ENCODE results near the gene ING5.
"Not testable (repeated sequence)": the region's sequence is repeated elsewhere in the genome, so short reads cannot be mapped to it uniquely, and the experiment has no call there.

ING5 gene

GRCh38 chr2:241739651-241740050 is 37.8 kb downstream of the ING5 start:
- no peaks in the 10 kb centered on the region for H3K27me3 ChIP-seq (replicated peaks)
- H3K27ac ChIP-seq, result no peak overlapping the region
- TF ChIP-seq, protein P1, sequence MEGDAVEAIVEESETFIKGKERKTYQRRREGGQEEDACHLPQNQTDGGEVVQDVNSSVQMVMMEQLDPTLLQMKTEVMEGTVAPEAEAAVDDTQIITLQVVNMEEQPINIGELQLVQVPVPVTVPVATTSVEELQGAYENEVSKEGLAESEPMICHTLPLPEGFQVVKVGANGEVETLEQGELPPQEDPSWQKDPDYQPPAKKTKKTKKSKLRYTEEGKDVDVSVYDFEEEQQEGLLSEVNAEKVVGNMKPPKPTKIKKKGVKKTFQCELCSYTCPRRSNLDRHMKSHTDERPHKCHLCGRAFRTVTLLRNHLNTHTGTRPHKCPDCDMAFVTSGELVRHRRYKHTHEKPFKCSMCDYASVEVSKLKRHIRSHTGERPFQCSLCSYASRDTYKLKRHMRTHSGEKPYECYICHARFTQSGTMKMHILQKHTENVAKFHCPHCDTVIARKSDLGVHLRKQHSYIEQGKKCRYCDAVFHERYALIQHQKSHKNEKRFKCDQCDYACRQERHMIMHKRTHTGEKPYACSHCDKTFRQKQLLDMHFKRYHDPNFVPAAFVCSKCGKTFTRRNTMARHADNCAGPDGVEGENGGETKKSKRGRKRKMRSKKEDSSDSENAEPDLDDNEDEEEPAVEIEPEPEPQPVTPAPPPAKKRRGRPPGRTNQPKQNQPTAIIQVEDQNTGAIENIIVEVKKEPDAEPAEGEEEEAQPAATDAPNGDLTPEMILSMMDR (IDR thresholded peaks at IDR 0.05; ENCODE audit: low read depth, low read length, missing control alignments), result no peak
- H3K4me3 ChIP-seq (ENCODE audit: low read depth, low read length), result no peak overlapping the region
- in situ Hi-C loops (cut with HindIII; ENCODE audit: low pct_ligation_motif_present, low sequenced_read_pairs), result no loop called here
- peaks cover 4% of the 10 kb centered on the region for H3K36me3 ChIP-seq (replicated peaks)
- peak; percentile 32 for DNase-seq

DNA sequence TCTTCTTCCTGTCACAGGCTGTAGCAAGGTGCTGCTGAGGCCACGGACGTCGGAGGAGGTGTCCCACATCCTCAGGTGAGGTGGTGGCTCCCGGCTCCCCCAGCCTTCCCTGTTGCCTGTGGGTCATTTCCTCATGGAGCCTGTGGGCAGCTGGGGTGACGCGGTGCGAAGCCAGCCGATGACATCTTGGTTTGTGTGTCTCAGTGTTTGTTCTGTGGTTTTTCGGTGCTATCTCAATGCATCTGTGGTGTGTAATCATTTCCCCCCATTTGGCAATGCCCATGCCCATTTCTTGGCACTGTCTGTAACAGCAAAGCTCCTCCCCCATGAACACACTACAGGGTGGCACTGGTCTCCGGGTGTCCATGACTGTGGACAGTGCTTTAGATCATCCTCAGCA is 39.2 kb downstream of the ING5 start:
- TF ChIP-seq, protein P1 (IDR thresholded peaks at IDR 0.05; ENCODE audit: low read depth, low read length, missing control alignments), result no peak
- H3K4me3 ChIP-seq (ENCODE audit: low read depth, low read length), result no peak overlapping the region
- no peak overlapping the region for H3K27ac ChIP-seq
- no peak for DNase-seq
- peaks cover 11% of the 10 kb centered on the region for H3K36me3 ChIP-seq (replicated peaks)
- no peaks in the 10 kb centered on the region for H3K27me3 ChIP-seq (replicated peaks)
- in situ Hi-C loops (cut with HindIII; ENCODE audit: low pct_ligation_motif_present, low sequenced_read_pairs), result no loop called here

- no peaks in the 10 kb centered on the region for H3K27me3 ChIP-seq (replicated peaks)
- no peak overlapping the region for H3K4me3 ChIP-seq (ENCODE audit: low read depth, low read length)
- no peak for DNase-seq
- peaks cover 11% of the 10 kb centered on the region for H3K36me3 ChIP-seq (replicated peaks)
- in situ Hi-C loops (cut with HindIII; ENCODE audit: low pct_ligation_motif_present, low sequenced_read_pairs), result no loop called here
- TF ChIP-seq, protein P1 (IDR thresholded peaks at IDR 0.05; ENCODE audit: low read depth, low read length, missing control alignments), result no peak
- H3K27ac ChIP-seq, result no peak overlapping the region
Observed at GRCh38 chr2:241742320-241742939, 40.6 kb downstream of the ING5 start.

DNA sequence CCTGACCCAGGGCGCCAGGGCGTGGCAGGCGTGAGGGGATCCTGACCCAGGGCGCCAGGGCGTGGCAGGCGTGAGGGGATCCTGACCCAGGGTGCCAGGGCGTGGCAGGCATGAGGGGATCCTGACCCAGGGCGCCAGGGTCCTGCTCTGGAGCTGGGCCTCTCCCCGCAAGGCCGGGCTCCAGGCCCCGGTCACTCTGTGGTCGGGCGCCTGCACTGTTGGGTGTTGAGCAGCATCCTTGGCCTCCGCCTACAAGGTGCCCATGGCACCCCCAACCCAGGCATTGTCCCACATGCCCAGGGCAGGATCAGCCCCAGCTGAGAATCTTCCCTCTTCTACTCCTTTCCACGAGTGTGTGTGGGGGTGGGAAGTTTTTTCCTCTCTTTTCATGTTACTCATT is 41.2 kb downstream of the ING5 start:
- H3K27ac ChIP-seq; H3K27me3 ChIP-seq (replicated peaks); H3K4me3 ChIP-seq (ENCODE audit: low read depth, low read length); DNase-seq; in situ Hi-C loops (cut with HindIII; ENCODE audit: low pct_ligation_motif_present, low sequenced_read_pairs): not testable (repeated sequence)
- peaks cover 11% of the 10 kb centered on the region for H3K36me3 ChIP-seq (replicated peaks)

DNA sequence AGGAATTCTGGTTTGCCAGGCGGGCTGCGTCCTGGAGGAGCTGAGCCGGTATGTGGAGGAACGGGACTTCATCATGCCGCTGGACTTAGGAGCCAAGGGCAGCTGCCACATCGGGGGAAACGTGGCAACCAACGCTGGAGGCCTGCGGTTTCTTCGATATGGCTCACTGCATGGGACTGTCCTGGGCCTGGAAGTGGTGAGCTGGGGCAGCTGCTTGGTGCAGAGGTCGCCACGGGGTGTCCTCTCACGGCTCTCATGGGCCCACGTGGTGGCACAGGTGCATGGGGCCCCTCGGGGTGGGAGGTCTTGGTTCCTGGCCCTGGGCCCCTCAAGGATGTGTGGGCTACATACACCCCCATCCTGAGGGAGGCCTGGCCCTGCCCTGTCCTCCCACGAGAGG is 41.8 kb downstream of the ING5 start:
- TF ChIP-seq, protein P1 (IDR thresholded peaks at IDR 0.05; ENCODE audit: low read depth, low read length, missing control alignments), result no peak
- in situ Hi-C loops (cut with HindIII; ENCODE audit: low pct_ligation_motif_present, low sequenced_read_pairs), result no loop called here
- H3K27ac ChIP-seq, result no peak overlapping the region
- peaks cover 11% of the 10 kb centered on the region for H3K36me3 ChIP-seq (replicated peaks)
- no peak for DNase-seq
- H3K4me3 ChIP-seq (ENCODE audit: low read depth, low read length), result no peak overlapping the region
- H3K27me3 ChIP-seq (replicated peaks), result no peaks in the 10 kb centered on the region

GRCh38 chr2:241744028-241744754 is 42.4 kb downstream of the ING5 start:
- in situ Hi-C loops (cut with HindIII; ENCODE audit: low pct_ligation_motif_present, low sequenced_read_pairs), result no loop called here
- H3K4me3 ChIP-seq (ENCODE audit: low read depth, low read length), result no peak overlapping the region
- no peaks in the 10 kb centered on the region for H3K27me3 ChIP-seq (replicated peaks)
- H3K36me3 ChIP-seq (replicated peaks), result peaks cover 16% of the 10 kb centered on the region
- TF ChIP-seq, protein P1 (IDR thresholded peaks at IDR 0.05; ENCODE audit: low read depth, low read length, missing control alignments), result no peak
- DNase-seq, result no peak
- no peak overlapping the region for H3K27ac ChIP-seq
